Upper lobe of right lung (tissue), 1 donor: Measurements from ENCODE around the gene ALDH16A1. TPM values are rescaled to one million over a fixed set of nuclear protein-coding genes. Genes with fewer than 3 reads are reported as not detected.
A peak's percentile ranks its signal among the peaks of the same experiment; 100 is the strongest.
"Not testable (repeated sequence)": the region's sequence is repeated elsewhere in the genome, so short reads cannot be mapped to it uniquely, and the experiment has no call there.

Source experiments
- ATAC-seq: fragments of 200-7000 bp; cut with Tn5 transposase; one replicate; pipeline ENCODE4 v1.9.1; 2020; ENCODE audit warnings: mild to moderate bottlenecking, moderate library complexity
- DNase-seq: peaks from one replicate; pipeline ENCODE4 v3.0.0-alpha.2; 2020
- H3K27ac ChIP-seq: fragments of 200-600 bp; one replicate; pipeline ENCODE4 v1.8.0; 2022
- H3K27me3 ChIP-seq: fragments of 200-600 bp; one replicate; pipeline ENCODE4 v1.8.0; 2022; ENCODE audit warnings: mild to moderate bottlenecking
- H3K36me3 ChIP-seq: fragments of 200-600 bp; one replicate; pipeline ENCODE4 v1.8.0; 2022
- H3K4me1 ChIP-seq: fragments of 200-600 bp; one replicate; pipeline ENCODE4 v1.8.0; 2022
- H3K4me3 ChIP-seq: fragments of 200-600 bp; one replicate; pipeline ENCODE4 v1.8.0; 2022; ENCODE audit warnings: mild to moderate bottlenecking
- H3K9me3 ChIP-seq: fragments of 200-600 bp; one replicate; pipeline ENCODE4 v1.8.0; 2022
- CTCF ChIP-seq: fragments of 200-600 bp; IDR thresholded peaks from one replicate; pipeline ENCODE4 v1.8.0; 2022; ENCODE audit warnings: antibody characterized with exemption
- intact Hi-C: fragments of 100-400 bp; cut with DNase I; formaldehyde crosslinking; loops from one replicate; pipeline ENCODE4 v1.11.0; 2022
- total RNA-seq: library from RNA; stranded (reverse); fragmentation: NEBNext Ultra II Directional; extraction: Animal tissue kit (Norgen Biotek cat#: 25700); gene quantifications from one replicate; pipeline ENCODE4 v1.2.1, GENCODE V29; 2021
- donor health status: DM: no; HTN: yes; CAD: no; lungs with severe emphysema.

Gene ALDH16A1
- total RNA-seq, 1 donor from 2014 or later: 32.3 TPM

GRCh38 chr19:49470615-49470978 lies 17.6 kb downstream of the ALDH16A1 start:
- Histone ChIP-seq H3K27me3 (no peaks in the 10 kb centered on the region), H3K27ac (no peak overlapping the region), H3K4me3 (no peak overlapping the region), H3K36me3 (peaks cover 7% of the 10 kb centered on the region), H3K4me1 (peaks cover 6% of the 10 kb centered on the region), H3K9me3 (no peaks in the 10 kb centered on the region)
- DNase-seq (no peak), ATAC-seq (no peak)
- intact Hi-C loops: no loop called here
- TF ChIP-seq CTCF: no peak

GRCh38 chr19:49472936-49473335 lies 19.9 kb downstream of the ALDH16A1 start:
- Histone ChIP-seq H3K27ac (peak overlapping the region; percentile 87), H3K4me1 (peaks cover 6% of the 10 kb centered on the region), H3K27me3 (no peaks in the 10 kb centered on the region), H3K9me3 (no peaks in the 10 kb centered on the region), H3K36me3 (no peaks in the 10 kb centered on the region), H3K4me3 (no peak overlapping the region)
- no peak for DNase-seq
- ATAC-seq: no peak
- TF ChIP-seq CTCF: no peak
- intact Hi-C loops: no loop called here

- H3K4me1 ChIP-seq, H3K27me3 ChIP-seq, intact Hi-C loops, H3K9me3 ChIP-seq, H3K36me3 ChIP-seq, ATAC-seq, DNase-seq: not testable (repeated sequence)
- H3K27ac ChIP-seq: peak overlapping the region; percentile 87
- peak overlapping the region; percentile 77 for H3K4me3 ChIP-seq
Observed at GRCh38 chr19:49473501-49473867, 20.5 kb downstream of the ALDH16A1 start.

- DNase-seq (peak; percentile 90), ATAC-seq (peak; percentile 91)
- Histone ChIP-seq H3K36me3 (no peaks in the 10 kb centered on the region), H3K4me1 (peaks cover 6% of the 10 kb centered on the region), H3K4me3 (peak within 1 kb of the TSS; percentile 77), H3K27ac (peak within 1 kb of the TSS; percentile 87), H3K9me3 (no peaks in the 10 kb centered on the region), H3K27me3 (no peaks in the 10 kb centered on the region)
- intact Hi-C loops: no loop called here
- peak; percentile 99 for TF ChIP-seq CTCF
Observed at GRCh38 chr19:49473868-49474541, 21.0 kb downstream of the ALDH16A1 start, which contains the start of gene FLT3LG. Gene FLT3LG, plus strand, starts transcription at chr19:49474215. Its CDS starts 425 bp downstream, at chr19:49474640.

- H3K27ac ChIP-seq: peak overlapping the region; percentile 87
- DNase-seq (no peak), ATAC-seq (no peak)
- no peaks in the 10 kb centered on the region for H3K27me3 ChIP-seq
- peaks cover 6% of the 10 kb centered on the region for H3K4me1 ChIP-seq
- H3K9me3 ChIP-seq: no peaks in the 10 kb centered on the region
- intact Hi-C loops: no loop called here
- no peak for TF ChIP-seq CTCF
- H3K36me3 ChIP-seq: no peaks in the 10 kb centered on the region
- peak overlapping the region; percentile 77 for H3K4me3 ChIP-seq
Observed at GRCh38 chr19:49474542-49474924, 21.5 kb downstream of the ALDH16A1 start.

- Histone ChIP-seq H3K27me3 (no peaks in the 10 kb centered on the region), H3K36me3 (no peaks in the 10 kb centered on the region), H3K4me1 (peaks cover 6% of the 10 kb centered on the region), H3K9me3 (no peaks in the 10 kb centered on the region), H3K4me3 (no peak overlapping the region), H3K27ac (peak overlapping the region; percentile 11)
- ATAC-seq: no peak
- intact Hi-C loops: no loop called here
- DNase-seq: no peak
- no peak for TF ChIP-seq CTCF
Observed at GRCh38 chr19:49475191-49475917, 22.3 kb downstream of the ALDH16A1 start.
